ENCODE measurements around the gene STK38L.

DNA sequence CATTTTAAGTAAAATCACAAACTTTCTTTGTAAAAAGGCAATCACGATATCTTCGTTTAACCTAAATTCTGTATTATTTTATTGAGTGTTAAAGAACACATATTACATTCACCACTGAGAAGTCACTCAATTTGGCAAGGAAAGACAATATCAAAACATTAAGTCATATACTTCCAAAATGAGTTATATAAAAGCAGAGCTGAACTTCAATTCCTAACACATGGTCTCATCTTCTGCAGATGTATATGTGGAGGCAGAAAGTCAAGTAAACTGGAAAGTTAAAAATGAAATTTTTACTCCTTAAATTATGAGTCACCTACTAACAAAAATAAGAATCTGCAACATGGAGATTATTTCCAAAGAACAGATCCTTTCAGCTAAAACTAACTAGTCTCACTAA is 117.3 kb downstream of the STK38L start:
- TF ChIP-seq, protein P1, sequence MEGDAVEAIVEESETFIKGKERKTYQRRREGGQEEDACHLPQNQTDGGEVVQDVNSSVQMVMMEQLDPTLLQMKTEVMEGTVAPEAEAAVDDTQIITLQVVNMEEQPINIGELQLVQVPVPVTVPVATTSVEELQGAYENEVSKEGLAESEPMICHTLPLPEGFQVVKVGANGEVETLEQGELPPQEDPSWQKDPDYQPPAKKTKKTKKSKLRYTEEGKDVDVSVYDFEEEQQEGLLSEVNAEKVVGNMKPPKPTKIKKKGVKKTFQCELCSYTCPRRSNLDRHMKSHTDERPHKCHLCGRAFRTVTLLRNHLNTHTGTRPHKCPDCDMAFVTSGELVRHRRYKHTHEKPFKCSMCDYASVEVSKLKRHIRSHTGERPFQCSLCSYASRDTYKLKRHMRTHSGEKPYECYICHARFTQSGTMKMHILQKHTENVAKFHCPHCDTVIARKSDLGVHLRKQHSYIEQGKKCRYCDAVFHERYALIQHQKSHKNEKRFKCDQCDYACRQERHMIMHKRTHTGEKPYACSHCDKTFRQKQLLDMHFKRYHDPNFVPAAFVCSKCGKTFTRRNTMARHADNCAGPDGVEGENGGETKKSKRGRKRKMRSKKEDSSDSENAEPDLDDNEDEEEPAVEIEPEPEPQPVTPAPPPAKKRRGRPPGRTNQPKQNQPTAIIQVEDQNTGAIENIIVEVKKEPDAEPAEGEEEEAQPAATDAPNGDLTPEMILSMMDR (IDR thresholded peaks at IDR 0.05) = no peak
- no peak for TF ChIP-seq POLR2A (IDR thresholded peaks at IDR 0.05)

All from testis (tissue), 2 donors.